Right ventricle myocardium superior (tissue), 1 donor: ENCODE measurements around the gene DHX36. TPM values are rescaled to one million over a fixed set of nuclear protein-coding genes. Genes with fewer than 3 reads are reported as not detected.

ENCODE experiments used
- ATAC-seq: fragments of 200-7000 bp; cut with Tn5 transposase; one replicate; pipeline ENCODE4 v1.9.1; 2020; ENCODE audit warnings: mild to moderate bottlenecking; ENCODE audit not compliant: poor library complexity
- DNase-seq: peaks from one replicate; pipeline ENCODE4 v3.0.0-alpha.2; 2020
- intact Hi-C: fragments of 100-400 bp; cut with DNase I; formaldehyde crosslinking; loops from one replicate; pipeline ENCODE4 v1.11.2; 2022
- long read RNA-seq: library from polyadenylated mRNA; unstranded; transcript quantifications from one replicate; pipeline ENCODE4 v2.0.0, GENCODE V29; 2021
- total RNA-seq: library from RNA; stranded (reverse); fragmentation: NEBNext Ultra II Directional; extraction: Animal tissue kit (Norgen Biotek cat#: 25700); gene quantifications from one replicate; pipeline ENCODE4 v1.2.1, GENCODE V29; 2021
- donor health status: DM: no; HTN: yes; CAD: no; lungs with severe emphysema.

DHX36 gene
- 26.0 TPM for total RNA-seq
- long read RNA-seq, full-length matches to known transcripts, result 19 of 25 reads
- long read RNA-seq, partial matches to known transcripts, result 3 of 25 reads
- long read RNA-seq, other reads (novel, unspliced or antisense), result 3 of 25 reads

- DNase-seq (peak; percentile 93), ATAC-seq (peak; percentile 99)
- intact Hi-C loops, result no loop called here
Observed at GRCh38 chr3:154323891-154324738, at the start of gene DHX36. DHX36 (minus strand) TSS chr3:154324487; CDS start chr3:154324416, 71 bp downstream.

- intact Hi-C loops, result no loop called here
- DNase-seq (no peak), ATAC-seq (no peak)
Observed at GRCh38 chr3:154367221-154367620, 42.9 kb upstream of the DHX36 start.

GRCh38 chr3:154364849-154365248, 40.6 kb upstream of the DHX36 start:
- DNase-seq, result no peak
- no peak for ATAC-seq
- intact Hi-C loops, result no loop called here

GRCh38 chr3:154361099-154361498, 36.8 kb upstream of the DHX36 start:
- DNase-seq (no peak), ATAC-seq (no peak)
- intact Hi-C loops, result no loop called here

GRCh38 chr3:154356009-154356408, 31.7 kb upstream of the DHX36 start:
- intact Hi-C loops, result no loop called here
- no peak for DNase-seq
- ATAC-seq, result no peak

- ATAC-seq (no peak), DNase-seq (no peak)
- intact Hi-C loops, result no loop called here
Observed at GRCh38 chr3:154349223-154349622, 24.9 kb upstream of the DHX36 start.

GRCh38 chr3:154345422-154346122, 21.3 kb upstream of the DHX36 start:
- ATAC-seq (no peak), DNase-seq (no peak)
- intact Hi-C loops, result no loop called here

GRCh38 chr3:154338570-154338969, 14.3 kb upstream of the DHX36 start:
- intact Hi-C loops, result loop anchor here (10.0 kb wide), 1 partner anchor 986 kb away; no protein-coding TSS in a partner anchor
- DNase-seq (no peak), ATAC-seq (no peak)

GRCh38 chr3:154338008-154338407, 13.7 kb upstream of the DHX36 start:
- ATAC-seq (no peak), DNase-seq (no peak)
- intact Hi-C loops, result loop anchor here (10.0 kb wide), 1 partner anchor 987 kb away; no protein-coding TSS in a partner anchor

GRCh38 chr3:154334973-154335420, 10.7 kb upstream of the DHX36 start:
- intact Hi-C loops, result loop anchor here (10.0 kb wide), 1 partner anchor 990 kb away; no protein-coding TSS in a partner anchor
- DNase-seq (no peak), ATAC-seq (no peak)

- ATAC-seq, result no peak
- no peak for DNase-seq
- intact Hi-C loops, result no loop called here
Observed at GRCh38 chr3:154327871-154328270, 3.6 kb upstream of the DHX36 start.

GRCh38 chr3:154324919-154325318, 632 bp upstream of the DHX36 start:
- intact Hi-C loops, result no loop called here
- ATAC-seq, result no peak
- DNase-seq, result no peak

GRCh38 chr3:154316974-154317767, 7.1 kb downstream of the DHX36 start:
- DNase-seq, result no peak
- intact Hi-C loops, result no loop called here
- ATAC-seq, result no peak

GRCh38 chr3:154314152-154314551, 10.1 kb downstream of the DHX36 start:
- no peak for DNase-seq
- no peak for ATAC-seq
- intact Hi-C loops, result no loop called here

GRCh38 chr3:154310840-154311239, 13.4 kb downstream of the DHX36 start:
- ATAC-seq (no peak), DNase-seq (no peak)
- intact Hi-C loops, result no loop called here

- ATAC-seq (no peak), DNase-seq (no peak)
- intact Hi-C loops, result no loop called here
Observed at GRCh38 chr3:154307363-154307762, 16.9 kb downstream of the DHX36 start.

GRCh38 chr3:154304936-154305335, 19.4 kb downstream of the DHX36 start:
- intact Hi-C loops, result no loop called here
- no peak for DNase-seq
- no peak for ATAC-seq

- intact Hi-C loops, result no loop called here
- DNase-seq (no peak), ATAC-seq (no peak)
Observed at GRCh38 chr3:154304116-154304786, 20.0 kb downstream of the DHX36 start.
